IPS-18c (cell line): ENCODE measurements around the gene PSMB11.

ENCODE experiments used
- H3K4me3 ChIP-seq: 2 replicates; pipeline ENCODE4 v1.7.0; 2013; ENCODE audit warnings: low read depth, mild to moderate bottlenecking, low read length, moderate library complexity; ENCODE audit not compliant: insufficient read depth
- H3K9me3 ChIP-seq: one replicate; pipeline ENCODE4 v1.6.1; 2013; ENCODE audit warnings: mild to moderate bottlenecking, low read length, moderate library complexity; ENCODE audit not compliant: control insufficient read depth, insufficient read depth

PSMB11 gene

GRCh38 chr14:23033801-23034497, 8.1 kb upstream of the PSMB11 start:
- peak overlapping the region; percentile 90 for H3K4me3 ChIP-seq
- H3K9me3 ChIP-seq = no peaks in the 10 kb centered on the region

- Histone ChIP-seq H3K4me3 (peak within 1 kb of the TSS; percentile 90), H3K9me3 (no peaks in the 10 kb centered on the region)
These were observed 7.3 kb upstream of the PSMB11 start, which contains the start of gene PSMB5 for GRCh38 chr14:23034498-23035302. TSS of gene PSMB5 (minus strand) at chr14:23034900. CDS start at chr14:23034881, 19 bp downstream.

- Histone ChIP-seq H3K9me3 (no peaks in the 10 kb centered on the region), H3K4me3 (peak overlapping the region; percentile 90; the same call in 1 of the 2 replicates)
These were observed 6.5 kb upstream of the PSMB11 start for GRCh38 chr14:23035303-23036144.

- H3K9me3 ChIP-seq = no peaks in the 10 kb centered on the region
- H3K4me3 ChIP-seq = no peak overlapping the region
These were observed 1.9 kb upstream of the PSMB11 start for GRCh38 chr14:23040100-23040499.

- H3K4me3 ChIP-seq = no peak overlapping the region
- no peaks in the 10 kb centered on the region for H3K9me3 ChIP-seq
These were observed 283 bp upstream of the PSMB11 start for GRCh38 chr14:23041729-23042128.

GRCh38 chr14:23043145-23043544, 1.1 kb downstream of the PSMB11 start:
- Histone ChIP-seq H3K9me3 (no peaks in the 10 kb centered on the region), H3K4me3 (no peak overlapping the region)

- Histone ChIP-seq H3K9me3 (no peaks in the 10 kb centered on the region), H3K4me3 (no peak overlapping the region)
These were observed 1.7 kb downstream of the PSMB11 start for GRCh38 chr14:23043754-23044153.

- no peak overlapping the region for H3K4me3 ChIP-seq
These were observed 2.8 kb downstream of the PSMB11 start for GRCh38 chr14:23044840-23045239.

GRCh38 chr14:23045419-23046357, 3.7 kb downstream of the PSMB11 start:
- Histone ChIP-seq H3K9me3 (no peaks in the 10 kb centered on the region), H3K4me3 (no peak overlapping the region)

More at GRCh38 chr14:23044840-23045239, 2.8 kb downstream of the PSMB11 start:
- no peaks in the 10 kb centered on the region for H3K9me3 ChIP-seq

- H3K9me3 ChIP-seq = no peaks in the 10 kb centered on the region
- H3K4me3 ChIP-seq = no peak overlapping the region
These were observed 5.1 kb downstream of the PSMB11 start for GRCh38 chr14:23047034-23047634.

GRCh38 chr14:23047751-23048693, 6.0 kb downstream of the PSMB11 start:
- no peaks in the 10 kb centered on the region for H3K9me3 ChIP-seq

GRCh38 chr14:23049011-23049410, 7.0 kb downstream of the PSMB11 start:
- no peak overlapping the region for H3K4me3 ChIP-seq
- H3K9me3 ChIP-seq = no peaks in the 10 kb centered on the region

More at GRCh38 chr14:23047751-23048693, 6.0 kb downstream of the PSMB11 start:
- H3K4me3 ChIP-seq = no peak overlapping the region

- H3K4me3 ChIP-seq = no peak overlapping the region
- H3K9me3 ChIP-seq = no peaks in the 10 kb centered on the region
These were observed 9.4 kb downstream of the PSMB11 start for GRCh38 chr14:23051141-23052057.

GRCh38 chr14:23052182-23052623, 10.2 kb downstream of the PSMB11 start:
- no peaks in the 10 kb centered on the region for H3K9me3 ChIP-seq
- no peak overlapping the region for H3K4me3 ChIP-seq
